Measurements from ENCODE around the gene RAB36.
A peak's percentile ranks its signal among the peaks of the same experiment; 100 is the strongest.
"Not testable (repeated sequence)": the region's sequence is repeated elsewhere in the genome, so short reads cannot be mapped to it uniquely, and the experiment has no call there.

The RAB36 gene

DNA sequence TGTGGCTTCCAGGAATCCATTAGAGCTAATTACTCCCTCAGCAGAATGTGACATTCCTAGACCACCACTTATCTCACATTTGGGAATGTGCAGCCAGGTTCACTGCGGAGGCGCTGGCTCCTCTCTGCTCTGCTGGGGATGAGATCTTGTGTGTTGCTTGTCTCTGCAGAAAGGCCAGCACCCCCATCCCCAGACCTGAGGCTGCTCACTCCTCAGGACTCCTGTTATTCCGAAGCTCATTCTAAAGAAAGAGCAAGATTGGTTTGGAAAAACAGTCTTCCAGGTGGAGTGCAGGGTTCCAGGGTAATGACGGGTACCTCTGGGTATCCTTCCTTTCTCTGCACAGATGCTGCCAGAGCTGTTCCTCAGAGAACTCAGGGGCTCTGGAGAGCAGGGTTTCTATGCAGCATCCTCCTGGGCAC is 24.3 kb upstream of the RAB36 start:
- no peak for DNase-seq (ENCODE audit: low read depth, low spot score)

DNA sequence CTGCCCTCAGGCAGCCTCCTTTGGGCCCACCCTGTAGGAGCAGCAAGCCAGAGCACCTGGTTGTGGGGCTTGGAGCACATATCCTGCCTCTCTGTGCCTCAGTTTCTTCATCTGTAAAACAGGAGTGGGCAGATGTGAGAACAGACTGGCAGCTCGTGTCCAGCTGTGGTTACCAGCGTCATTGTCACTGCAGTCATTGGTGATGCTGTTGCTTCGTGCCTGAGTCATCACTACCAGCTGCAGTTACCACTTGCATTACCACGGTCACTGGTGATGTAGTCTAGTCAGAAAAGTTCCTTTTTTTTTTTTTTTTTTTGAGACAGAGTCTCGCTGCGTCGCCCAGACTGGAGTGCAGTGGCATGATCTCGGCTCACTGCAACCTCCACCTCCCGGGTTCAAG is 23.9 kb upstream of the RAB36 start:
- no peak for DNase-seq (ENCODE audit: low read depth, low spot score)

DNA sequence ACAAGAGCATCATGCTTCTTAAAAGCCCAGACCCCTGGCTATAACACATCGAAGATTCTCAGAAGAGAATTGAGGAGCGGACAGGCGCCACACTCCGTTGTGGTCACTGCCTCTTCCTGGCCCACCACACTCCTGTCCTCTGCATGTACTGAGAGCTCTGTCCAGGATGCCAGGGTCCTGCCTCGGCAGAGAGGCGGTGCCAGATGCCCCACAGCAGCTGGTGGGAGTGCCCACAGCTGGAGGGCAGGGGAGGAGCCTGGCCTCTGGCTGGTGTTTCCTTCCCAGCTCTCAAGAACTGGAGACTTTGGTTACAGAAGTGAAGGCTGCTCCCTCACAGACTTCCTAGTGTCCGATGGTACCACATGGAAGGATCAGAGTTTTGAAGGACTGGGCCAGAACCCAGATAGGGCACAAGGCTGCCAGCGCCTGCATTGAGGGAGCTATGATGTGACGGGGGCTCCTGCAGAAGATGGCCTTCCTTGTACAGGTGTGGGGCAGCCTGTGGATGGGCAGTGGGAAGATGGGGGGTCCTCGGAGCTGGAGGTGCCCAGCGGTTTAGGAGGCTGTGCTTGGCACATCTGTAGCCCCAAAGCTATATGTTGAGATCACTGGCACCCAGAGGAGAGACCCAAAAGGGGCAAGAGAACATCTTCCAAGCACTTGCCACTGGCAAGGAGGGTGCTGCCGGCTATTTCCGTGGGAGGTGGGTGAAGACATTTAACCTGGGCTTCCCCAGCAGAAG is 22.9 kb upstream of the RAB36 start:
- no peak for DNase-seq (ENCODE audit: low read depth, low spot score)

DNA sequence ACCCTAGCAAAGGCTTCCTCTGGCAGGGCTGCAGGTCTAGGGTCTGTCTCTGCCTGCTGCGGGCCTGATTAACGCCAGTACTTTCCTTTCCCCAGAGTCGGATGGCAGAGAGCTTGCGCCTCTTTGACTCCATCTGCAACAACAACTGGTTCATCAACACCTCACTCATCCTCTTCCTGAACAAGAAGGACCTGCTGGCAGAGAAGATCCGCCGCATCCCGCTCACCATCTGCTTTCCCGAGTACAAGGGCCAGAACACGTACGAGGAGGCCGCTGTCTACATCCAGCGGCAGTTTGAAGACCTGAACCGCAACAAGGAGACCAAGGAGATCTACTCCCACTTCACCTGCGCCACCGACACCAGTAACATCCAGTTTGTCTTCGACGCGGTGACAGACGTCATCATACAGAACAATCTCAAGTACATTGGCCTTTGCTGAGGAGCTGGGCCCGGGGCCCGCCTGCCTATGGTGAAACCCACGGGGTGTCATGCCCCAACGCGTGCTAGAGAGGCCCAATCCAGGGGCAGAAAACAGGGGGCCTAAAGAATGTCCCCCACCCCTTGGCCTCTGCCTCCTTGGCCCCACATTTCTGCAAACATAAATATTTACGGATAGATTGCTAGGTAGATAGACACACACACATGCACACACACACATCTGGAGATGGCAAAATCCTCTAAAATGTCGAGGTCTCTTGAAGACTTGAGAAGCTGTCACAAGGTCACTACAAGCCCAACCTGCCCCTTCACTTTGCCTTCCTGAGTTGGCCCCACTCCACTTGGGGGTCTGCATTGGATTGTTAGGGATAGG is 22.1 kb upstream of the RAB36 start:
- no peak for DNase-seq (ENCODE audit: low read depth, low spot score)

DNA sequence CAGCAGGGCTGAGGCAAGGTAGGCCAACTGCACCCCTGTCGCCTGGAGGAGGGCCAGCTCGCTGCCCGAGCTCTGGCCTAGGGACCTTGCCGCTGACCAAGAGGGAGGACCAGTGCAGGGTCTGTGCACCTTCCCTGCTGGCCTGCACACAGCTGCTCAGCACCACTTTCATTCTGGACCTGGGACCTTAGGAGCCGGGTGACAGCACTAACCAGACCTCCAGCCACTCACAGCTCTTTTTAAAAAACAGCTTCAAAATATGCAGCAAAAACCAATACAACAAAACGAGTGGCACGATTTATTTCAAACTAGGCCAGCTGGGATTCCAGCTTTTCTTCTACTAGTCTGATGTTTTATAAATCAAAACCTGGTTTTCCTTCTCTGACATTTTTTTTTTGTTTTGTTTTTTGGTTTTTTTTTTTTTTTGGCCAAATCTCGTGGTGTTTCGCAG is 21.4 kb upstream of the RAB36 start:
- no peak for DNase-seq (ENCODE audit: low read depth, low spot score)

DNA sequence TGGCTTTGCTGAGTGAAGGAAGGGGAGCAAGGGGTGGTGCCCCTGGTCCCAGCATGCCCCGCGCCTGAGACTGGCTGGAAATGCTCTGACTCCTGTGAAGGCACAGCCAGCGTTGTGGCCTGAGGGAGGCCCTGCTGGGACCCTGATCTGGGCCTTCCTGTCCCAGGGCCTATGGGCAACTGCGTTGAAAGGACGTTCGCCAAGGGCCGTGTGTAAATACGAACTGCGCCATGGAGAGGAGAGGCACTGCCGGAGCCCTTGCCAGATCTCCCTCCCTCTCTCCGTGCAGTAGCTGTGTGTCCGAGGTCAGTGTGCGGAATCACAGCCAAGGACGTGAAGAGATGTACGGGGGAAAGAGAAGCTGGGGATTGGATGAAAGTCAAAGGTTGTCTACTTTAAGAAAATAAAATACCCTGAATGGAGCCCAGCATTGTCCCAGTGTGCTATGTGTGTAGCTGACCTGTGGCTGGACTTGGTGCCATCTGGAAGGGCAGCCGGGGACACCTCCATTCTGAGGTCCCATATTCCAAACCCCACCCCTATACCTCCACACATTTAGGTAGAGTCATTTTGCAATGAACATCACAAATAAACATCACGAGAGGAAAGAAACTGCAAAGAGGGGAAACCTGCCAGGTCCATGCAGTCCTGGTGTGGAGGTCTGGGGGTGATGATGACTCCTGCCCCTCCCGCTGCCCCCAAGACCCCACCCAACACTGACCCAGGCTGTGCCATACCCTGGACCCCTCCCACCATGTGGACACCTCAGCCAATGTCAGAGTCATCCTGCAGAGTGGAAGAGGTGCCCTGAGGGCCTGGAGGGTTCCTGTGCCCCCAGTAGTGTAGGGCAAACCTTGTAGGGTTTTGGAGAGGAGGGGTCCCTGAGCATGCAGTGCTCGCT is 20.4 kb upstream of the RAB36 start:
- no peak for DNase-seq (ENCODE audit: low read depth, low spot score)

DNA sequence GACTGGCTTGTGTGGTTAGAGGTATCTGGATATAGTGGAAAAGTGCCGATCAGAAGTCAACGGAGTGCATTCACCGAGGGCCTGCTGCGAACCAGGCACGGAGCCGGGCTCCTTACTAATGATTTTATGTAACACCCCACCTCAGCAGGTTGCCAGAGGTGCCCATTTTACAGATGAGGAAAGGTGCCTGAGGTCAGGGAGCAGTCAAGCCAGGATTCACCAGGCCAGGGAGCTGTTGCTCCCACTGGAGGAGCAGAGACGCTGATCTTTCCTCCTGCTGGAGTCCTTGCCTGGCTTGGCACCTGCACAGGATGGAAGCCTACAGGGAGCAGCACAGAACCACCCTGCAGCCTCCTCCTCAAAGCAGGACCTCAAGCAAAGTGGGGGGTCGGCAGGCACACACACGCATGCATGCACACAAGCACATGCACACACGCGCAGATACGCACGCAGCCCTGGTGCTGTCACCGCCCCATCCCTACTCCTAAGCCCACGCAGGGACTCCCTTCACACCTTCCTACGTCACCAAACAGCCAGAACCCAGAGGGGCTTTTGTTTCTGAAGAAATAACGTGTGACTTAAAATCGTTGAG is 19.7 kb upstream of the RAB36 start:
- DNase-seq (ENCODE audit: low read depth, low spot score): no peak

DNA sequence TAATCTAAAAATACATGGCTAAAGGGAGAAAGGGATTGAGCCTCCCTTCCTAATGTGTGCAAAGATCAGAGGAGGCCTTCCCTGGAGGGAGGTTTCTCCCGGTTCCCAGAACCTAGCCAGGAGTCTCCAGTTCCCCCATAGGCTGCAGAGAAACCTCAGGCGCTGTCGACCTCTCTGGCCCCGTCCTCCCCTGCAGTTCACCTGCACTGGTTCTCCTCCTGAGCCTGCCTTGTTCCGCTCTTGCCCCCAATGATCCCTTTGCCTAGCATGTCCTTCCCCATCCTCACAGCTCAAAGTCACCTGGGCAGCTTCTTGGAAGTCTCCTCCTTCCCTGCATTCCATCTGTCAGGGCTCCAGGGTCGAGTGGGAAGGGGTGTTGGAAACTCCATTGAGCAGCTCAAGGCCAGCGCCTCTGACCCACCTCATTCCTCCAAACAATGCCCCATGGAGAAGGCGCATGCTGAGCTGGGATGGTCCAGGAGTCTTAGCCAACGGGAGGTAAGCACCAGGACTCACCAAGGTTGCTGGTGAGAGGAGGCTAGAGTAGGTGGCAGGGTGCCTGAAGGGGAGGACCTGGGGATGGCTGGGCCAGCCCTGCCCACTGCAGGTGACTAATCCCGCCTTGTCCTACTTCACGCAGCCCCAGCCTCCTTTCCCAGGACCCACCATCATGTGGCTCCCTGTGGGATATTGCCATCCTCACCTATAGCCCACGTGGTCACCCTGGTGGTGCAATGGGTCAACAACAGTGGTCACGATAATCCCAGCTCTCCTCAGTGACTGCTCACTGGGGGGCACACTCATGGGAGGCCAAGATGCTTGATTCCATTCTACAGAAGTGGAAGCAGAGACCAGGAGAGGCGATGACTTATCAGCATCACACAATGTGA is 18.9 kb upstream of the RAB36 start:
- no peak for DNase-seq (ENCODE audit: low read depth, low spot score)

DNA sequence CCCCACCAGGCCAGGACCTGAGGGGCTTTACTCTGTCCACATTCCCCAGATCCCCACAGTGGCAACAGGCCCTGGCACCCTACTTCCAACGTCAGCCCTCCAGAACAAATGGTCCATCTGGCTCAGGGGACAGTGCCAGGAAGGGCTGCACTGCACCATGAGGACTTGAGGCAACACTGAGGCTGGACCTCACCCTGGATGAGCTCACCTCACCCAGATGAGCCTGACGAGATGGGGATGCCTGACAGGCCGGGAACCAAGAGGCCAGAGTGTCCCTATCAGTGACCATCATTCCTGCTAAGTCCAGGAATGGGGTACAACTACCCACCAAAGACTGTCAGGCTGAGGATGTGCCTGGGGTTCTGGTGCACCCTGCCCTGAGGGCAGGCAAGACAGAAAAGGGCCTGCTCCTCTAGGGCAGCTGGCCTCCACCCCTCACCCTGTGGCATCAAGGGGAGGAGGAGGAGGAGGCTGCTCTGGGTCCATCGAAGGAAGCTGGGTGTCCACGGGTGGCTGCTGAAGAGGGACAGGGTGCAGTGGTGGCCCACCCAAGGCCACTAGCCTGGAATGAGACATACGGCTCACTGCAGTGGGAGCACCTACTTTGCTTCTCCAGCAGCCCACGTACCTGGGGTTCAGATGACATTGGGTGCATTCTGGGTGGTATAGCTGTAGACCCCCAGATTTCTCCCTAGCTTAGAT is 18.1 kb upstream of the RAB36 start:
- DNase-seq (ENCODE audit: low read depth, low spot score): no peak

DNA sequence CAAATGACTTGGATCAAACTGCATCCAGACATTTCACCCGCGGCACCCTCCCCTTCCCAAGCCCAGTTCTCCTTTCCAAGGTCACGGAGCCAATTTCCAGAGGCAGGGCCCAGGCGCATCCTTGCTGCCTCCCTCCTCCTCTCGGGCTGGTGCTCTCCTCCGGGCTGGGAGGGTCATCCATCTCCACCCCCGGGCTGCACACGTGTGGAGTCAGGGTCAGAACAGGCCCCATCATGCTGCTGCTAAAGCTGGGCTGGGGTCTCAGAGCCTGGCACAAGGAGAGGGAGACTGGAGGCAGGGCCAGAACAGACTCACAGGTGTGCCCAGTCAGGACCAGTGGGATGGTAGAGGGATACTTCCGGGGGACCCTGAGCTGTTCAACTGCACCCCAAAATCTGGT is 17.5 kb upstream of the RAB36 start:
- DNase-seq (ENCODE audit: low read depth, low spot score): no peak

DNA sequence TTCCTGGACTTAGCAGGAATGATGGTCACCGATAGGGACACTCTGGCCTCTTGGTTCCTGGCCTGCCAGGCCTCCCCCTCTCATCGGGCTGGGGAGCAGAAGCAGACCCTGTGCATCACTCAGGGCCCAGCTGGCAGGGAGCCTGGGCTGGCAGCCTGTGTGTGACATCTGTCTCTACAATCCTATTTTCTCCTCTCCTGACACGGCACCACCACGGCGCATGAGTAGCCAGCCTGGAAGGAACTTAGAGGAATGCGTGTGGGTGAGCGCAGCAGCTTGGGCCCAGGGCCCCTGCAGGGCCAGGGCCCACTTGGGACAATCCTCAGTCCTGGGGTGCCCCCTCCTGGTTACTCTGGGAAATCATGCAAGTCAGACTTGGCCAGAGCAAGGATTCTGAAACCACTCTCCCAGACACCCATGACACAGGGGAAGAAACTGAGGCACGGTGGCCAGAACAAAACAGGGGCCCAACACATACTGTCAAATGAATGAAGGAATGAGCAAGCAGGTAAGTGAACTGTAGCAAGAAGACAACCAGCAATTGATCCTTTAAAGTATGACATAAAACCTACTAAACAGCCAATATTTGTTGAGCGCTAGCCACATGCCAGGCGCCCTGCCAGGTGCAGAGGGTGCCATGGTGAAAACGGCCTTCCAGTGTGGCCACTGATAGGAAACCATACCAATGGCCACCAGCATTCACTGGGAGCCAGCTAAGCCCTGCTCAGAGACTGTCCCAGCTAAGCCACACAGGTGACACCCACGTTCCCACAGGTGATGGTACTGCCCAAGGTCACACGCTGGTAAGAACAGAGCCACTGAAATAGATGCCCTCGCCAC is 16.8 kb upstream of the RAB36 start:
- peak; percentile 51 for DNase-seq (ENCODE audit: low read depth, low spot score)

DNA sequence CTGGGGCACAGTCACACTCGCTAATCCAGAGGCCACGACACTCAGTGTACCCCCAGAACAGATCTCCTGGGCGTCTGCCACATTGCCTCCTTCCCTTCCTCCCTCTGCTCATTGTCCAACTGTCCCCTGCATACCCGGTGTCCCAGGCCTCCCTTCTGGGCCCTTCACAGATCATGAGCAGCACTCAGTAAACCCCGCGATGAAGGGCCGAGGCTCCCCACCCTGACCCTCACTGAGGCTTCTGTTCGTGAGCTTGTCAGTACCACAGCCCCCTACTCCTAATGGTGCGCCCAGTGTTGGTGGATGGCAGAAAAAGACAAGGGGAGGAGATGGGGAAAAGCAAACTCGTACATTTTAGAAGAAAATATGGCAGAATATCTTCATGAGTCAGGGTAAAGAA is 16.1 kb upstream of the RAB36 start:
- DNase-seq (ENCODE audit: low read depth, low spot score): no peak

DNA sequence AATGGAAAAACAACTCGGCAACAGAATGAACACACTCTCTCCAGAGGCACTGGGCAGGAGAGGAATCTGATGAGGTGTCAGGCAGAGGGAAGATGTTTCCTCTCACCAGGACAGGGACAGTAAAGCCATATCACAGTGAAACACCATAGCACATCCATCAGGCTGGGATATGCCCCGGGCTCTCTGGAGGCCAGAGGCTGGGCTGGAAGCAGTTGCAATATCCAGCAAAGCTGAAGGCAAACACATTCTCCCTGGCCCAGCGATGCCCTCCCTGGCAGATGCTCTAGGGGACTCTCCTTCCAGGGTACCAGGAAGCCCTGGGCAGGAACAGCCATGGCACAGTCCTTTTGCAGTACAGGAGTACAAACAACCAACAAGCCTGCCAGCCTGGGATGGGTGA is 14.6 kb upstream of the RAB36 start:
- no peak for DNase-seq (ENCODE audit: low read depth, low spot score)

DNA sequence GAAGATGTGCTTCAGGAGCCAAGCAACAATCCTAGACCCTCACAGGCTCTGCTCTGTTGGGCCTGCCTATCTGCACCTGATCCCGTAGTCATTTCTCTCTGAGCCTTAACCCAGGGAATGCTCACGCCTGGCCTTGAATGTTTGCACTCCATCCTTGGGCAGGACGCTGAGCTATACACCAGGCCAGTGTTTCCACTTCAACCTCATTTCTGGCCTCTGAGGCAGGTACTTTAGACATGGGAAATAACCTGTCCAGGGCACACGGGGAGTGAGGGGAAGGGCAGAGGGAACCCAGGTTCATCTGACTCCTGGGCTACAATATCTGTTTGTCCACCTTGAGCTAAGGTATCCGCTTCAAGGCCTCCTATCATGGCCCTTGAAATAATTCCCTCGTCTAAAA is 13.3 kb upstream of the RAB36 start:
- no peak for DNase-seq (ENCODE audit: low read depth, low spot score)

DNA sequence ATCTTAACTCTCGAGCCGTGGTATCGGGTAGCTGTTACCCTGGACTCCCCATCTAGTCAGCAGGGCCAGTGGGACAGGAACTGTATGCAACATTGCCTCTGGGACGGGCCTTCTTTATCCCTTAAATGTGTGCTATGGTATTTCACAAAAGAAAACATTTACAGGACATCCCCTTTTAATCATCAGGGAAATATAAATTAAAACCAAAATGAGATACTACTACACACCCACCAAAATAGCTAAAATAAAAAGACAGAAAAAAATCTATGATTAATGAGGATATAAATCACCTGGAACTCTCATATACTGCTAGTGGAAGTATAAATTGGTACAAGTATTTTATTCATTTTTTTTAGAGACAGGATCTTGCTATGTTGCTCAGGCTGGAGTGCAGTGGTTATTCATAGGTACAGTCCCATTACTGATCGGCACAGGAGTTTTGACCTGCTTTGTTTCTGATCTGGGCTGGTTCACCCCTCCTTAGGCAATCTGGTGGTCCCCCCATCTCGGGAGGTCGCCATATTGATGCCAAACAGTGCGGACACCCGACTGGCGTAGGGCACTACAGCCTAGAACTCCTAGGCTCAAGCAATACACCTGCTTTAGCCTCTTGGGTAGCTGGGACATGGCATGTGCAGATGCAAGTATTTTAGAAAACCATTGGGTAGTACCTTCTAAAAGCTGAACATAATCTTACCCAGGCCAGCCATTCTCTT is 12.7 kb upstream of the RAB36 start:
- no peak for DNase-seq (ENCODE audit: low read depth, low spot score)

DNA sequence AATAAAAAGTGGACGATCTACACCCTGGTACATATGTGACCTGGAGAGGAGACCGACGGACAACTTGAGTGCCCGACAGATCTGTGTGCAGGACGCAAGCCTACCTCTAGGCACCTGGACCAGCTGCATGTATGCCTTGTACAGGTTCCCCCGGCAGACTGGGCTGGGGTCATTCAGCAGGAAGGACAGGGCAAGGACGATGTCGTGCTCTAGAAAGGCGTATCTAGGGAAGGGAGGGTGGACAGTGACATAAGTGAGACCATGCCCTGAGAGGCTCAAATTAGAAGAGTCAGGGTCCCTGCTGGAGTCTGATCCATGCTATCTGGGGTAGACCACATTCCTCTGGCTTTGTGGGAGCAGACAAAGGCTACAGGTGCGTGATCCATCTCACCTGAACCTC is 11.4 kb upstream of the RAB36 start:
- no peak for DNase-seq (ENCODE audit: low read depth, low spot score)

DNA sequence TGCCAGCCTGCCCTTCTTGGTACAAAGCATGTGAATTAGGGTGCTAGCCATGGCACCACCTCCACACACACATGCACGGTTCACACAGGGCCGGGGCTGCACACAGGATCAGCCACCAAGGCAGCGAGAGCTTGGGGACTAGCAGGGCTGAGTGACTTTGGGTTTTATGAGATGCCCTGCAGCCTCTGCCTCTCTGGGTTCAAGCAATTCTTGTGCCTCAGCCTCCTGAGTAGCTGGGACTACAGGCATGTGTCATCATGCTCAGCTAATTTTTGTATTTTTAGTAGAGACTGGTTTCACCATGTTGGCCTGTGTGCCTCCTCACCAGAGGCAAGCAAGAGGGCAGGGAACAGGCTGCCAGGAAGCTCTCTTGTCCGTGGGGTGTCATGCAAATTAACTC is 8.3 kb upstream of the RAB36 start:
- not testable (repeated sequence) for DNase-seq (ENCODE audit: low read depth, low spot score)

DNA sequence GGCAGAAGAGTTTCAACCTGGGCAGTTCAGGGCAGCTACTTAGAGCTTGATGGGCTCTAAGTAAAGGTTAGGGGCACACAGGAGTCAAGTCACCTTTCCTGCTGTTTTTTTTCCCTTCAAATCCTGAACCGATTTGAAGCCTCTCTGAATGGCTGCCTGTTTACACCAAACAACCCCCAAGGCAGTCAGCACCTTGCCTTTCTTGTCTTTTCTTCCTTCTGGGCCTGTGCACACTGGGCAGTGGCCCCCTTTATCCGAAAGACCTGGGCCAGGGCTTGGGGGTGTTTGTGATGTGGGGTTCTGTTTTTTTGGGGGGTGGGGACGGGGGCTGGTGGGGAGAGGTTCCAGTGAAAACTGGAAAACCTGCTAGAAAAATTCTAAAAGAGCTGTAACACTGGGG is 7.8 kb upstream of the RAB36 start:
- DNase-seq (ENCODE audit: low read depth, low spot score): no peak
